HEK293 (cell line): ENCODE data around the gene AMOTL1.

Experiments
- EGR2 ChIP-seq: fragments of 450-650 bp; formaldehyde crosslinking; IDR thresholded peaks from 2 replicates; pipeline ENCODE4 v1.5.1; 2016; ENCODE audit warnings: low read depth, missing biosample characterization, missing genetic modification characterization
- KLF1 ChIP-seq: fragments of 450-650 bp; formaldehyde crosslinking; IDR thresholded peaks from 2 replicates; pipeline ENCODE4 v1.5.1; 2016; ENCODE audit warnings: missing biosample characterization, missing genetic modification characterization
- KLF10 ChIP-seq: fragments of 450-650 bp; IDR thresholded peaks from 2 replicates; pipeline ENCODE4 v1.5.1; 2018; ENCODE audit warnings: missing biosample characterization, mild to moderate bottlenecking, missing genetic modification characterization
- KLF17 ChIP-seq: fragments of 450-650 bp; formaldehyde crosslinking; IDR thresholded peaks from 2 replicates; pipeline ENCODE4 v1.5.1; 2016; ENCODE audit warnings: missing biosample characterization, missing genetic modification characterization
- MYNN ChIP-seq: fragments of 450-650 bp; formaldehyde crosslinking; IDR thresholded peaks from 2 replicates; pipeline ENCODE4 v1.5.1; 2016; ENCODE audit warnings: missing biosample characterization, missing genetic modification characterization, borderline replicate concordance
- PRDM6 ChIP-seq: fragments of 450-650 bp; formaldehyde crosslinking; IDR thresholded peaks from 2 replicates; pipeline ENCODE4 v1.5.1; 2017; ENCODE audit warnings: missing biosample characterization, missing genetic modification characterization
- WT1 ChIP-seq: fragments of 450-650 bp; formaldehyde crosslinking; IDR thresholded peaks from 2 replicates; pipeline ENCODE4 v1.5.1; 2016; ENCODE audit warnings: missing biosample characterization, missing genetic modification characterization
- YY1 ChIP-seq: fragments of 450-650 bp; formaldehyde crosslinking; IDR thresholded peaks from 2 replicates; pipeline ENCODE4 v1.5.1; 2018; ENCODE audit warnings: missing biosample characterization, missing genetic modification characterization
- YY2 ChIP-seq: fragments of 450-650 bp; formaldehyde crosslinking; IDR thresholded peaks from 2 replicates; pipeline ENCODE4 v1.5.1; 2016; ENCODE audit warnings: missing biosample characterization, missing genetic modification characterization
- ZBTB11 ChIP-seq: fragments of 450-650 bp; formaldehyde crosslinking; conservative IDR thresholded peaks from 2 replicates; pipeline ENCODE4 v1.5.1; 2016; ENCODE audit warnings: low read depth, missing biosample characterization, missing genetic modification characterization
- ZEB2 ChIP-seq: fragments of 450-650 bp; formaldehyde crosslinking; IDR thresholded peaks from 2 replicates; pipeline ENCODE4 v1.5.1; 2016; ENCODE audit warnings: missing biosample characterization, missing genetic modification characterization
- ZFP41 ChIP-seq: fragments of 450-650 bp; formaldehyde crosslinking; IDR thresholded peaks from 2 replicates; pipeline ENCODE4 v1.5.1; 2016; ENCODE audit warnings: missing biosample characterization, missing genetic modification characterization, borderline replicate concordance
- ZFP69B ChIP-seq: fragments of 450-650 bp; formaldehyde crosslinking; IDR thresholded peaks from 2 replicates; pipeline ENCODE4 v1.5.1; 2016; ENCODE audit warnings: missing biosample characterization, missing genetic modification characterization
- ZNF114 ChIP-seq: fragments of 450-650 bp; formaldehyde crosslinking; IDR thresholded peaks from 2 replicates; pipeline ENCODE4 v1.5.0; 2017; ENCODE audit warnings: missing biosample characterization, missing genetic modification characterization
- ZNF174 ChIP-seq: fragments of 450-650 bp; formaldehyde crosslinking; IDR thresholded peaks from 2 replicates; pipeline ENCODE4 v1.5.0; 2017; ENCODE audit warnings: missing biosample characterization, mild to moderate bottlenecking, missing genetic modification characterization
- ZNF184 ChIP-seq: fragments of 450-650 bp; IDR thresholded peaks from 2 replicates; pipeline ENCODE4 v1.5.1; 2018; ENCODE audit warnings: missing biosample characterization, mild to moderate bottlenecking, missing genetic modification characterization
- ZNF24 ChIP-seq: fragments of 450-650 bp; formaldehyde crosslinking; IDR thresholded peaks from 2 replicates; pipeline ENCODE4 v1.5.1; 2016; ENCODE audit warnings: missing biosample characterization, missing genetic modification characterization
- ZNF335 ChIP-seq: fragments of 450-650 bp; formaldehyde crosslinking; conservative IDR thresholded peaks from 2 replicates; pipeline ENCODE4 v1.5.1; 2016; ENCODE audit warnings: missing biosample characterization, missing genetic modification characterization
- ZNF391 ChIP-seq: fragments of 450-650 bp; formaldehyde crosslinking; IDR thresholded peaks from 2 replicates; pipeline ENCODE4 v1.5.1; 2016; ENCODE audit warnings: low read depth, missing biosample characterization, missing genetic modification characterization, borderline replicate concordance
- ZNF501 ChIP-seq: fragments of 450-650 bp; formaldehyde crosslinking; IDR thresholded peaks from 2 replicates; pipeline ENCODE4 v1.5.1; 2016; ENCODE audit warnings: missing biosample characterization, missing genetic modification characterization
- ZNF560 ChIP-seq: fragments of 450-650 bp; formaldehyde crosslinking; IDR thresholded peaks from 2 replicates; pipeline ENCODE4 v1.5.1; 2017; ENCODE audit warnings: missing biosample characterization, missing genetic modification characterization, borderline replicate concordance
- ZNF626 ChIP-seq: fragments of 450-650 bp; sonication (Bioruptor Pico); formaldehyde crosslinking; IDR thresholded peaks from 2 replicates; pipeline ENCODE4 v1.5.1; 2018; ENCODE audit warnings: missing biosample characterization, missing genetic modification characterization, inconsistent platforms
- ZNF664 ChIP-seq: fragments of 450-650 bp; formaldehyde crosslinking; IDR thresholded peaks from 2 replicates; pipeline ENCODE4 v1.5.1; 2016; ENCODE audit warnings: missing biosample characterization, missing genetic modification characterization
- ZSCAN23 ChIP-seq: fragments of 450-650 bp; formaldehyde crosslinking; IDR thresholded peaks from 2 replicates; pipeline ENCODE4 v1.5.1; 2016; ENCODE audit warnings: missing biosample characterization, missing genetic modification characterization
- ZSCAN4 ChIP-seq: fragments of 450-650 bp; formaldehyde crosslinking; IDR thresholded peaks from 2 replicates; pipeline ENCODE4 v1.5.1; 2017; ENCODE audit warnings: missing biosample characterization, missing genetic modification characterization
- ZXDB ChIP-seq: fragments of 450-650 bp; formaldehyde crosslinking; IDR thresholded peaks from 2 replicates; pipeline ENCODE4 v1.5.1; 2016; ENCODE audit warnings: missing biosample characterization, missing genetic modification characterization
- TF ChIP-seq, protein P1 (sequence below): fragments of 450-650 bp; formaldehyde crosslinking; IDR thresholded peaks from 2 replicates; pipeline ENCODE4 v1.5.1; 2016; ENCODE audit warnings: missing biosample characterization, missing genetic modification characterization

The AMOTL1 gene

DNA sequence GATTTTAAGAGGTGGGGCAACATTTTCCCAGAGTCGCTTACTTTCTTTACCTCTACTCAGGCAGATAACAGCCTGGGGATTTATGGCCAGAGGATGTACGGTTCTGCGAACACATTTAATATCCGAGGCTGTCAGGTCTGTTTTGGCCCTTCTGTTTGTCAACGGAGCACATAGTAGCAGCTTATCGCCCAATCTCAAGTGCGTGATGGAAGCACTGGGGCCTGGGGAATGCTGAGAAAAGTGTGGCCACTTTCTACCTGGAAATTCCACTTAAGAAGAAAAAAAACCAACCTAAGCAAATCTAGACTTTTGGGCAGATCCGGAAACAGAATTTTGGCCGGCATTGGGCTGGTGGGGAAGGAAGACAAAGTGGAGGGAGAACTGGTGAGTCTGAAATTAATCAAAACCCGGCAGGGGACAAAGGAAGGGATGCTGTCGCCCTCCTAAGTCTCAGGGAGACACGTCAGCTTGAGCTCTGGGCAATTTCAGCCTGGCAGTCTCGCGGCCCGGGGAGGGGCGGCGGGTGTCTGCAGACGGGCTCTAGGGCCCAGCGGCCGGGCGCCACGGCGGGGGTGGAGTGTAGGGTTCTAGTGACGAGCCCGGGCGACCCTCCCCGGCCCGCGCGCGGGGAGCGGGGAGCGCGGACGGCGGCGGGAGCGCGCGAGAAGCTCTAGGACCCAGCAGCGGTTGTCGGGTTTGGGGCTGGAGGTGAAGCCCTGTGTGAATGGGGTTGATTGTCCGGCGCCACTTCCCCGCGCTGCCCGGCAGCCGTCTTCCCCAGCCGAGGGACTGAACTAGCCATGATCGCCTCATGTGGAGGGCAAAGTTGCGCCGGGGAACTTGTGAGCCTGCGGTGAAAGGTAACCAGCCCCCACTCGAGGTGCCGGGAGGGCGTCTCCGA, at the start of gene AMOTL1 (continued):
- TF ChIP-seq ZEB2 (tag by site-specific recombination) (peak; percentile 78), EGR2 (tag by site-specific recombination) (peak; percentile 50), ZNF184 (tag by site-specific recombination) (peak; percentile 91), ZNF664 (tag by site-specific recombination) (no peak), ZSCAN4 (tag by site-specific recombination) (0 out of 2 replicates have a peak, but pooled peaks have one; percentile 26), KLF17 (peak; percentile 78; the same call in 1 of the 2 replicates), ZFP41 (tag by site-specific recombination) (no peak), ZNF626 (tag by site-specific recombination) (no peak), YY1 (tag by site-specific recombination) (peak; percentile 69; the same call in 1 of the 2 replicates), ZNF391 (no peak; the same call in 1 of the 2 replicates), ZSCAN23 (tag by site-specific recombination) (no peak), MYNN (tag by site-specific recombination) (peak; percentile 24; the same call in 1 of the 2 replicates), ZNF24 (peak; percentile 84), KLF1 (tag by site-specific recombination) (peak; percentile 71), ZNF560 (tag by site-specific recombination) (no peak), YY2 (tag by site-specific recombination) (peak; percentile 59; the same call in 1 of the 2 replicates), ZFP69B (tag by site-specific recombination) (peak; percentile 81; the same call in 1 of the 2 replicates), ZNF335 (tag by site-specific recombination) (peak; percentile 93), ZXDB (tag by site-specific recombination) (peak; percentile 68), WT1 (tag by site-specific recombination) (peak; percentile 64; the same call in 1 of the 2 replicates), ZNF174 (tag by site-specific recombination) (0 out of 2 replicates have a peak, but pooled peaks have one; percentile 62), PRDM6 (peak; percentile 30; the same call in 1 of the 2 replicates), ZBTB11 (tag by site-specific recombination) (peak; percentile 57), ZNF114 (no peak), ZNF501 (tag by site-specific recombination) (0 out of 2 replicates have a peak, but pooled peaks have one; percentile 58), KLF10 (tag by site-specific recombination) (peak; percentile 57; the same call in 1 of the 2 replicates)
- TF ChIP-seq, protein P1, sequence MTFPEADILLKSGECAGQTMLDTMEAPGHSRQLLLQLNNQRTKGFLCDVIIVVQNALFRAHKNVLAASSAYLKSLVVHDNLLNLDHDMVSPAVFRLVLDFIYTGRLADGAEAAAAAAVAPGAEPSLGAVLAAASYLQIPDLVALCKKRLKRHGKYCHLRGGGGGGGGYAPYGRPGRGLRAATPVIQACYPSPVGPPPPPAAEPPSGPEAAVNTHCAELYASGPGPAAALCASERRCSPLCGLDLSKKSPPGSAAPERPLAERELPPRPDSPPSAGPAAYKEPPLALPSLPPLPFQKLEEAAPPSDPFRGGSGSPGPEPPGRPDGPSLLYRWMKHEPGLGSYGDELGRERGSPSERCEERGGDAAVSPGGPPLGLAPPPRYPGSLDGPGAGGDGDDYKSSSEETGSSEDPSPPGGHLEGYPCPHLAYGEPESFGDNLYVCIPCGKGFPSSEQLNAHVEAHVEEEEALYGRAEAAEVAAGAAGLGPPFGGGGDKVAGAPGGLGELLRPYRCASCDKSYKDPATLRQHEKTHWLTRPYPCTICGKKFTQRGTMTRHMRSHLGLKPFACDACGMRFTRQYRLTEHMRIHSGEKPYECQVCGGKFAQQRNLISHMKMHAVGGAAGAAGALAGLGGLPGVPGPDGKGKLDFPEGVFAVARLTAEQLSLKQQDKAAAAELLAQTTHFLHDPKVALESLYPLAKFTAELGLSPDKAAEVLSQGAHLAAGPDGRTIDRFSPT: peak; percentile 24; the same call in 1 of the 2 replicates
